GM12873 (cell line): ENCODE data around the gene FOXN1.

Experiments used
- CTCF ChIP-seq: IDR thresholded peaks from 2 replicates; pipeline ENCODE4 v1.5.1; 2012; ENCODE audit warnings: low read depth, mild to moderate bottlenecking, moderate library complexity, low read length, control low read depth; ENCODE audit not compliant: insufficient read depth; ENCODE audit errors: missing control alignments

Gene FOXN1

DNA sequence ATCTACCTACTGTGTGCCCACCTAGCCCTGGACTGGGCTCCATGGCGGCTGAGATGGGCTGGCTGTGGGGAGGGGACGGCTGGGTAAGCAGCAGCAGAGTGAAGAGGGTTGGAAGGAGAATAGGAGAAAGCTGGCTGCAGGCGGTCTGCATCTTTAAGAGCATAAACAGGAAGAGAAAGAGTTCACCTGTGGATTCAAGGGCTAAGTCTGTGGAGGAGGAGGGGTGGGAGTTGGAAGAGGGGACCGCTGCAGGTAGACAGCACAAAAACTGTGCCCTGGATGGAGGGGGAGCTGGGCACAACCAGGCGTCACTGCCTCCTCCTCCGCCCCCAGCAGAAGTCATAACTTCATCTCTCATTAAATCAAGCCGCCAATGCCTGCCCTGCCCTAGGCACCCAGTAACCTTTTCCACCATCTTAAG lies 32.0 kb upstream of the FOXN1 start:
- TF ChIP-seq CTCF, result no peak

DNA sequence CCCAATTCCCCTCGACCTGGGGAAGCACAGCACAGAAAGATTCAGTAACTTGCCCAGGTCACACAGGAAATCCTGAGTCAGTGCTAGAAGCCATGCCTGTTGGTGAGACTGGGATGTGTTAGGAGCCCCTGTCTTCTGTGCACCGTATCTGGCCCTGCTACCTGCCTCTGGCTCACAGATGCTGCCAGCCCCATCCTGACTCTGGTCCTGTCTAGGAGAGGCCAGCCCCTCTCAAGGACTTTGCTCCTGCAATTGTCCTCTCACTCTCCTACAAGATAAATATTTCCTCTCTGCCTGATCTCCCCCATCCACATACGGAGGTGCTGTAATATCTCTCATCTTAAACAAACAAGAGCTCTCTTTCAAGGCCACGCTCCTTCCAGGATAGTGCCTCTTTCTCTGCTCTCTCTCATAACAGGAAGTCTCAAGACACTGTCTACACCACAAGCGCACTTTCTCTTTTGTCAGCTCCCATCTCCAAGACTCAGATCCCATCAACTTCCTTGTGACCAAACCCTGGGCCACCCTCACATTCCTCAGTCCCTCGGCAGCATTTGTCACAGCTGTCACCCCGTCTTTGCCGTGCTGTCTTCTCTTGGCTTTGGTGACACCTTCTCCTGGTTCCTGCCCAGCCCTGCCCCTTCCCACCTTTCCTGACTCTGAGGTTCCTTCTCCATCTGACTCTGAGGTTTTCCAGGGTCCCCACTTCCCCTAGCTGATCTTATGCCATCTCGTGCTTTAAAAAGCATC lies 30.8 kb upstream of the FOXN1 start:
- TF ChIP-seq CTCF, result no peak

- TF ChIP-seq CTCF, result no peak
These were observed 29.9 kb upstream of the FOXN1 start for GRCh38 chr17:28476076-28476865.

GRCh38 chr17:28477928-28478327 lies 28.2 kb upstream of the FOXN1 start:
- TF ChIP-seq CTCF, result no peak

GRCh38 chr17:28478712-28479615 lies 27.2 kb upstream of the FOXN1 start:
- no peak for TF ChIP-seq CTCF

DNA sequence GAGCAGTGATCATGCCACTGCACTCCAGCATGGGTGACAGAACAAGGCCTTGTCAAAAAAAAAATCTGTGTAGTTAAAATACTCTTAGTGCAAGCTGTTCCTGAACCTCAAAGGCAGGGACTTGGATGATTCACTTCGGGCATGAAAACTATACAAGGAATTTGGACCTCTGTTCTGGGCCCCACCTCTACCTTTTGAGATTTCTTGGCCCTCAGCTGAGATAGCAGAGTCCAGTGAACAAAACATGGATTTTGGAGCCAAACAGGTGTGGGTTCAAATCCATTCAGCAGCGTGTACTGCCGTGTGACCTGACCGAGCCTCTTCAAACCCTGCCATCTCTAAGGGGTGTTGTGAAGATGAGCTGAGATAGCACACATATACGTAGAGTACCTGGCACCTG lies 25.9 kb upstream of the FOXN1 start:
- TF ChIP-seq CTCF, result no peak

DNA sequence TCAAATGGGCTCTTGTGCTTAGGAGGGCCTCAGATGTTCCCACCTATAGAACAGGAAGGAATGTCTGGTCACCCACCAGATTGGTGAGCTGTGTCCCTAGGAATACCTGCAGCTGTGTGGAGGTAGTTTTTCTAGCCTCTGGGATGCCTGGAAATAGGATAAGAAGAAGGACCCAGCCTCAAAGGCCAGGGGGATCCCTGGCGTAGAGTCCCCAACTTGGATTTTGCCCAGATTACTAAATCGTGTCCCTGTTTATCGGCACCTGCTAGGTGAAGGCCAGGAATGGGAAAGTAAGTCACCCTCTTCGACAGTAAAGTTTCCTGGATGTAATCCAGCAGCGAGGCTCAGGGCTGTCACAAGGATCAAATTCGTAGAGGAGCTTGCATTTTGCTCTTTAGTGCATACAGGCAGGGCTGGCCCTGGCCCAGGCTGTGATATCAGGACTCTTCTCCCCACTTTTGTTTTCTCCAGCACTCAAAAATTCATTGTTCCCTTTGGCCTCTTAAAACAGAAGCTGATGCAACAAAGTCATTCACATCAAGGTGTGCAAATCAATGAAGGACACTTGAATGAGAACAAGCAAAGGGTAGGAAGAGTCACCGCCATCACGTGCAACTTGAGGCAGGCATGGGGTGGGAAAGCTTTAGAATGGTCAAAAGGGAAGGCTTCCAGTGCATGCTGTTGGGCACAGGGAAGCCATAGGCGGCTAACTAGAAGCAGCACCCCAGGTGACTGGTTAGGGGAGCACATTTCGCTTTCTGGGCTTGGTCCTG lies 25.2 kb upstream of the FOXN1 start:
- TF ChIP-seq CTCF, result no peak
